ENCODE measurements around the gene CIDEB. TPM values are rescaled to one million over a fixed set of nuclear protein-coding genes. Genes with fewer than 3 reads are reported as not detected.

The CIDEB gene
- total RNA-seq, 1 donor from 2014 or later, result 2.4 TPM

- DNase-seq (ENCODE audit: low read depth in 2 of 2), result no peak
Measured at GRCh38 chr14:24255438-24255837, 52.3 kb downstream of the CIDEB start.

Other genes with a start within 250 kb of the CIDEB start
- gene CPNE6, start 236.4 kb downstream of the CIDEB start, total RNA-seq, result not detected in 2 replicates
- gene PCK2, start 213.7 kb downstream of the CIDEB start, total RNA-seq, result 7.6 TPM in 2 replicates
- 67.9 and 68.9 TPM in 2 replicates for gene DCAF11, start 193.2 kb downstream of the CIDEB start, total RNA-seq
- gene NRL, start 193.0 kb downstream of the CIDEB start, total RNA-seq, result 1.4 and 1.8 TPM in 2 replicates
- 0.39 and 0.63 TPM in 2 replicates for gene FITM1, start 177.3 kb downstream of the CIDEB start, total RNA-seq
- gene PSME1, start 171.8 kb downstream of the CIDEB start, total RNA-seq, result 116 and 144 TPM in 2 replicates
- 16.4 and 23.1 TPM in 2 replicates for gene EMC9, start 166.4 kb downstream of the CIDEB start, total RNA-seq
- 119 and 163 TPM in 2 replicates for gene PSME2, start 161.4 kb downstream of the CIDEB start, total RNA-seq
- 20.4 and 31.1 TPM in 2 replicates for gene RNF31, start 160.5 kb downstream of the CIDEB start, total RNA-seq
- 38.8 and 41.8 TPM in 2 replicates for gene IRF9, start 146.7 kb downstream of the CIDEB start, total RNA-seq
- 1.0 and 1.7 TPM in 2 replicates for gene REC8, start 135.9 kb downstream of the CIDEB start, total RNA-seq
- 32.0 and 32.7 TPM in 2 replicates for gene IPO4, start 119.2 kb downstream of the CIDEB start, total RNA-seq
- 33.9 and 56.0 TPM in 2 replicates for gene TM9SF1, start 112.5 kb downstream of the CIDEB start, total RNA-seq
- gene TSSK4, start 102.3 kb downstream of the CIDEB start, total RNA-seq, result not detected in 2 replicates
- 11.7 and 15.9 TPM in 2 replicates for gene CHMP4A, start 94.5 kb downstream of the CIDEB start, total RNA-seq
- 7.0 and 10.0 TPM in 2 replicates for gene MDP1, start 91.9 kb downstream of the CIDEB start, total RNA-seq
- gene NEDD8, start 75.6 kb downstream of the CIDEB start, total RNA-seq, result 172 and 193 TPM in 2 replicates
- gene GMPR2, start 75.0 kb downstream of the CIDEB start, total RNA-seq, result 81.9 and 90.5 TPM in 2 replicates
- gene TINF2, start 65.4 kb downstream of the CIDEB start, total RNA-seq, result 39.9 and 57.3 TPM in 2 replicates
- 0.38 and 0.64 TPM in 2 replicates for gene TGM1, start 44.8 kb downstream of the CIDEB start, total RNA-seq
- gene RABGGTA, start 36.4 kb downstream of the CIDEB start, total RNA-seq, result 10.7 and 19.7 TPM in 2 replicates
- gene DHRS1, start 8.2 kb downstream of the CIDEB start, total RNA-seq, result 9.1 and 14.5 TPM in 2 replicates
- 23.0 and 24.8 TPM in 2 replicates for gene NOP9, start 8.1 kb downstream of the CIDEB start, total RNA-seq
- 2.1 and 3.2 TPM in 2 replicates for gene LTB4R2, start 2.2 kb upstream of the CIDEB start, total RNA-seq
- 2.0 and 2.2 TPM in 2 replicates for gene LTB4R, start 3.5 kb upstream of the CIDEB start, total RNA-seq
- 29.3 and 51.2 TPM in 2 replicates for gene ADCY4, start 27.1 kb upstream of the CIDEB start, total RNA-seq
- 1.4 and 1.8 TPM in 2 replicates for gene RIPK3, start 32.0 kb upstream of the CIDEB start, total RNA-seq
- 0.76 and 1.0 TPM in 2 replicates for gene NFATC4, start 60.2 kb upstream of the CIDEB start, total RNA-seq
- gene NYNRIN, start 91.0 kb upstream of the CIDEB start, total RNA-seq, result 3.3 and 4.2 TPM in 2 replicates
- 0.13 and 0.39 TPM in 2 replicates for gene CBLN3, start 121.7 kb upstream of the CIDEB start, total RNA-seq
- gene KHNYN, start 122.0 kb upstream of the CIDEB start, total RNA-seq, result 36.2 and 42.5 TPM in 2 replicates
- gene SDR39U1, start 134.8 kb upstream of the CIDEB start, total RNA-seq, result 5.0 and 8.5 TPM in 2 replicates
- gene CMA1, start 200.3 kb upstream of the CIDEB start, total RNA-seq, result not detected in 2 replicates

All from dermis microvascular lymphatic vessel endothelial cell (primary cell).